Stomach smooth muscle (tissue), 2 donors: ENCODE data around the gene FAIM.

Experiments
- H3K27ac ChIP-seq: one replicate; pipeline ENCODE4 v1.7.0; 2013; ENCODE audit warnings: mild to moderate bottlenecking, low read length, inconsistent platforms
- H3K27me3 ChIP-seq, 2 donors: one replicate each; pipeline ENCODE4 v1.7.0; 2013; ENCODE audit warnings: low read length in 2 of 2; ENCODE audit not compliant: insufficient read depth in 2 of 2, control insufficient read depth in 1 of 2
- H3K36me3 ChIP-seq, 2 donors: one replicate each; pipeline ENCODE4 v1.7.0; 2013; ENCODE audit warnings: low read length in 2 of 2; ENCODE audit not compliant: control insufficient read depth in 2 of 2, insufficient read depth in 2 of 2
- H3K4me1 ChIP-seq: one replicate; pipeline ENCODE4 v1.7.0; 2013; ENCODE audit warnings: low read length; ENCODE audit not compliant: control insufficient read depth, insufficient read depth
- H3K4me3 ChIP-seq, 2 donors: one replicate each; pipeline ENCODE4 v1.7.0; 2013; ENCODE audit warnings: low read length in 2 of 2
- H3K9ac ChIP-seq, 2 donors: one replicate each; pipeline ENCODE4 v1.7.0; 2013; ENCODE audit warnings: low read length in 2 of 2, mild to moderate bottlenecking in 1 of 2
- H3K9me3 ChIP-seq, 2 donors: one replicate each; pipeline ENCODE4 v1.7.0; 2013; ENCODE audit warnings: low read length in 2 of 2; ENCODE audit not compliant: control insufficient read depth in 2 of 2
- donor health status: healthy.
- donor health status: Pancreatic carcinoma.

FAIM gene

GRCh38 chr3:138646008-138646407, 37.4 kb downstream of the FAIM start:
- Histone ChIP-seq H3K27ac (no peak overlapping the region), H3K36me3 (peaks cover 13 to 16% of the 10 kb centered on the region in 2 donors), H3K9ac (no peak overlapping the region), H3K4me1 (no peaks in the 10 kb centered on the region), H3K27me3 (no peaks in the 10 kb centered on the region), H3K4me3 (no peak overlapping the region), H3K9me3 (peaks cover 4 to 5% of the 10 kb centered on the region in 2 donors)

- H3K4me3 ChIP-seq = no peak overlapping the region
- no peaks in the 10 kb centered on the region for H3K4me1 ChIP-seq
- H3K27me3 ChIP-seq = no peaks in the 10 kb centered on the region
- no peak overlapping the region for H3K27ac ChIP-seq
- H3K9me3 ChIP-seq = peaks cover 4 to 5% of the 10 kb centered on the region in 2 donors
- H3K36me3 ChIP-seq = peaks cover 13 to 16% of the 10 kb centered on the region in 2 donors
- no peak overlapping the region for H3K9ac ChIP-seq
Measured at GRCh38 chr3:138646513-138646912, 37.9 kb downstream of the FAIM start.

GRCh38 chr3:138649134-138649533, 40.6 kb downstream of the FAIM start:
- Histone ChIP-seq H3K27me3 (no peaks in the 10 kb centered on the region), H3K9me3 (peaks cover 0 to 5% of the 10 kb centered on the region in 2 donors), H3K4me1 (no peaks in the 10 kb centered on the region), H3K27ac (no peak overlapping the region), H3K9ac (no peak overlapping the region), H3K4me3 (no peak overlapping the region), H3K36me3 (peaks cover 13 to 19% of the 10 kb centered on the region in 2 donors)

GRCh38 chr3:138653567-138653966, 45.0 kb downstream of the FAIM start:
- Histone ChIP-seq H3K36me3 (peaks cover 17 to 28% of the 10 kb centered on the region in 2 donors), H3K9me3 (no peaks in the 10 kb centered on the region), H3K4me3 (no peak overlapping the region), H3K4me1 (no peaks in the 10 kb centered on the region), H3K27ac (no peak overlapping the region), H3K27me3 (no peaks in the 10 kb centered on the region), H3K9ac (no peak overlapping the region)

GRCh38 chr3:138657508-138657907, 48.9 kb downstream of the FAIM start:
- H3K27me3 ChIP-seq = no peaks in the 10 kb centered on the region
- no peak overlapping the region for H3K27ac ChIP-seq
- H3K4me1 ChIP-seq = no peaks in the 10 kb centered on the region
- peaks cover 7 to 12% of the 10 kb centered on the region in 2 donors for H3K36me3 ChIP-seq
- no peak overlapping the region for H3K9ac ChIP-seq
- no peaks in the 10 kb centered on the region for H3K9me3 ChIP-seq
- no peak overlapping the region for H3K4me3 ChIP-seq

- Histone ChIP-seq H3K27me3 (no peaks in the 10 kb centered on the region), H3K27ac (no peak overlapping the region), H3K4me3 (no peak overlapping the region), H3K36me3 (peaks cover 9 to 10% of the 10 kb centered on the region in 2 donors), H3K9ac (no peak overlapping the region), H3K4me1 (no peaks in the 10 kb centered on the region), H3K9me3 (no peaks in the 10 kb centered on the region)
Measured at GRCh38 chr3:138668107-138668506, 59.5 kb downstream of the FAIM start.

GRCh38 chr3:138670407-138670806, 61.8 kb downstream of the FAIM start:
- Histone ChIP-seq H3K9ac (no peak overlapping the region), H3K27me3 (no peaks in the 10 kb centered on the region), H3K4me3 (no peak overlapping the region), H3K27ac (no peak overlapping the region), H3K9me3 (no peaks in the 10 kb centered on the region), H3K4me1 (no peaks in the 10 kb centered on the region), H3K36me3 (peaks cover 0 to 7% of the 10 kb centered on the region in 2 donors)

GRCh38 chr3:138673641-138674530, 65.3 kb downstream of the FAIM start:
- Histone ChIP-seq H3K9ac (no peak overlapping the region), H3K27ac (no peak overlapping the region), H3K36me3 (peaks cover 5 to 10% of the 10 kb centered on the region in 2 donors), H3K4me1 (no peaks in the 10 kb centered on the region), H3K27me3 (no peaks in the 10 kb centered on the region), H3K4me3 (no peak overlapping the region), H3K9me3 (no peaks in the 10 kb centered on the region)

GRCh38 chr3:138675393-138675792, 66.8 kb downstream of the FAIM start:
- H3K27ac ChIP-seq = no peak overlapping the region
- H3K9me3 ChIP-seq = no peaks in the 10 kb centered on the region
- no peaks in the 10 kb centered on the region for H3K27me3 ChIP-seq
- peaks cover 5 to 10% of the 10 kb centered on the region in 2 donors for H3K36me3 ChIP-seq
- no peaks in the 10 kb centered on the region for H3K4me1 ChIP-seq
- no peak overlapping the region for H3K4me3 ChIP-seq
- no peak overlapping the region for H3K9ac ChIP-seq

GRCh38 chr3:138678086-138678485, 69.5 kb downstream of the FAIM start:
- no peaks in the 10 kb centered on the region for H3K27me3 ChIP-seq
- H3K27ac ChIP-seq = no peak overlapping the region
- no peaks in the 10 kb centered on the region for H3K4me1 ChIP-seq
- no peak overlapping the region for H3K9ac ChIP-seq
- no peak overlapping the region for H3K4me3 ChIP-seq
- H3K9me3 ChIP-seq = no peaks in the 10 kb centered on the region
- peaks cover 12 to 17% of the 10 kb centered on the region in 2 donors for H3K36me3 ChIP-seq

- Histone ChIP-seq H3K27me3 (no peaks in the 10 kb centered on the region), H3K4me1 (no peaks in the 10 kb centered on the region), H3K36me3 (peaks cover 12 to 17% of the 10 kb centered on the region in 2 donors), H3K9ac (no peak overlapping the region), H3K27ac (no peak overlapping the region), H3K4me3 (no peak overlapping the region), H3K9me3 (no peaks in the 10 kb centered on the region)
Measured at GRCh38 chr3:138678874-138679392, 70.4 kb downstream of the FAIM start.
